Measurements from ENCODE around the gene PNPLA5. TPM values are rescaled to one million over a fixed set of nuclear protein-coding genes. Genes with fewer than 3 reads are reported as not detected.
A peak's percentile ranks its signal among the peaks of the same experiment; 100 is the strongest.

PNPLA5 gene
- total RNA-seq, 1 experiment from 2014 or later = 5.3 TPM

- Mint-ChIP-seq H3K4me1 (peaks cover 26% of the 10 kb centered on the region), H3K9me3 (no peaks in the 10 kb centered on the region), H3K27ac (no peak overlapping the region), H3K4me3 (no peak overlapping the region), H3K36me3 (peaks cover 36% of the 10 kb centered on the region), H3K27me3 (ENCODE audit: low read depth) (no peaks in the 10 kb centered on the region)
- no peak for DNase-seq (ENCODE audit: low spot score)
- ChIA-PET POLR2A (no interaction called here), CTCF (interaction anchor here (1.9 to 8.9 kb wide), 3 partner anchors 20 to 43 kb away, joined by 8 to 65 read pairs (median 37); no protein-coding TSS in a partner anchor)
- no peak for TF ChIP-seq JAZF1 (CRISPR knock-in tag; IDR thresholded peaks at IDR 0.05)
- no peak for TF ChIP-seq JUN (CRISPR knock-in tag; IDR thresholded peaks at IDR 0.05)
- TF ChIP-seq RELA (CRISPR knock-in tag; IDR thresholded peaks at IDR 0.05; ENCODE audit: borderline replicate concordance) = no peak
- TF ChIP-seq ELF4 (CRISPR knock-in tag; IDR thresholded peaks at IDR 0.05; ENCODE audit: low read depth) = no peak
- TF ChIP-seq ZNF232 (CRISPR knock-in tag; IDR thresholded peaks at IDR 0.05) = no peak
- TF ChIP-seq ZNF423 (CRISPR knock-in tag; IDR thresholded peaks at IDR 0.05) = no peak
- no peak for TF ChIP-seq ATF1 (CRISPR knock-in tag; IDR thresholded peaks at IDR 0.05)
- no peak for TF ChIP-seq ZNF396 (CRISPR knock-in tag; IDR thresholded peaks at IDR 0.05; ENCODE audit: borderline replicate concordance)
- no peak for TF ChIP-seq STAT6 (CRISPR knock-in tag; conservative IDR thresholded peaks at IDR 0.05; ENCODE audit: low read depth)
- no peak for TF ChIP-seq AR (CRISPR knock-in tag; IDR thresholded peaks at IDR 0.05)
- no peak for TF ChIP-seq USF1 (CRISPR knock-in tag; IDR thresholded peaks at IDR 0.05)
- TF ChIP-seq SOX15 (CRISPR knock-in tag; IDR thresholded peaks at IDR 0.05) = no peak
- TF ChIP-seq KAT7 (CRISPR knock-in tag; IDR thresholded peaks at IDR 0.05; ENCODE audit: borderline replicate concordance) = no peak
- no peak for TF ChIP-seq USF2 (CRISPR knock-in tag; IDR thresholded peaks at IDR 0.05)
- ATAC-seq = no peak
Observed at GRCh38 chr22:43926349-43926710, 34.5 kb upstream of the PNPLA5 start.

- ATAC-seq (peak; percentile 56), DNase-seq (ENCODE audit: low spot score) (peak; percentile 30)
- POLR2A ChIA-PET = no interaction called here
- CTCF ChIA-PET = interaction anchor here (0.7 to 8.9 kb wide), 5 partner anchors 21 to 679 kb away, joined by 3 to 65 read pairs (median 10); no protein-coding TSS in a partner anchor
- Mint-ChIP-seq H3K27ac (peak overlapping the region; percentile 53), H3K9me3 (no peaks in the 10 kb centered on the region), H3K27me3 (ENCODE audit: low read depth) (no peaks in the 10 kb centered on the region), H3K4me1 (peaks cover 26% of the 10 kb centered on the region), H3K4me3 (peak overlapping the region; percentile 84), H3K36me3 (peaks cover 30% of the 10 kb centered on the region)
- TF ChIP-seq PRDM15 (CRISPR knock-in tag; IDR thresholded peaks at IDR 0.05) (peak; percentile 95), ATF2 (CRISPR knock-in tag; IDR thresholded peaks at IDR 0.05; ENCODE audit: borderline replicate concordance, low read depth) (no peak), ESRRA (CRISPR knock-in tag; IDR thresholded peaks at IDR 0.05; ENCODE audit: borderline replicate concordance) (no peak)
Observed at GRCh38 chr22:43925433-43926348, 33.9 kb upstream of the PNPLA5 start.
